RWPE2 (cell line): ENCODE results near the gene SSBP4.
"Not testable (repeated sequence)": the region's sequence is repeated elsewhere in the genome, so short reads cannot be mapped to it uniquely, and the experiment has no call there.

Experiments
- ATAC-seq: fragments of 200-7000 bp; cut with Tn5 transposase; 3 replicates; pipeline ENCODE4 v1.9.1; 2021; ENCODE audit warnings: low read depth
- DNase-seq: peaks from one replicate; pipeline ENCODE4 v3.0.0-alpha.2; 2020; ENCODE audit warnings: low spot score
- H3K27ac ChIP-seq: fragments of 450-650 bp; 2 replicates; pipeline ENCODE4 v1.5.1; 2017; ENCODE audit warnings: mild to moderate bottlenecking; ENCODE audit not compliant: poor library complexity, severe bottlenecking
- H3K27me3 ChIP-seq: fragments of 250-450 bp; sonication (Bioruptor Pico); 2 replicates; pipeline ENCODE4 v1.5.1; 2021; ENCODE audit warnings: mild to moderate bottlenecking, moderate library complexity; ENCODE audit not compliant: insufficient read depth, poor library complexity, severe bottlenecking
- H3K36me3 ChIP-seq: fragments of 250-450 bp; sonication (Bioruptor Pico); 2 replicates; pipeline ENCODE4 v1.5.1; 2020; ENCODE audit warnings: low read depth, mild to moderate bottlenecking, moderate library complexity
- H3K4me1 ChIP-seq: fragments of 250-450 bp; sonication (Bioruptor Pico); 2 replicates; pipeline ENCODE4 v1.5.1; 2021; ENCODE audit warnings: mild to moderate bottlenecking, moderate library complexity; ENCODE audit not compliant: insufficient read depth, poor library complexity, severe bottlenecking
- H3K4me3 ChIP-seq: fragments of 250-450 bp; sonication (Bioruptor Pico); 2 replicates; pipeline ENCODE4 v1.5.1; 2021; ENCODE audit warnings: mild to moderate bottlenecking, moderate library complexity; ENCODE audit not compliant: severe bottlenecking
- H3K9me3 ChIP-seq: fragments of 250-450 bp; sonication (Bioruptor Pico); 2 replicates; pipeline ENCODE4 v1.5.1; 2021; ENCODE audit warnings: mild to moderate bottlenecking, moderate library complexity; ENCODE audit not compliant: severe bottlenecking
- TF ChIP-seq, protein P1 (sequence below): fragments of 450-650 bp; IDR thresholded peaks from one replicate; pipeline ENCODE4 v1.5.1; 2017; ENCODE audit warnings: mild to moderate bottlenecking, moderate library complexity; ENCODE audit not compliant: poor library complexity, severe bottlenecking

Gene SSBP4

GRCh38 chr19:18401580-18402112 lies 17.6 kb upstream of the SSBP4 start:
- H3K9me3 ChIP-seq = no peaks in the 10 kb centered on the region
- H3K4me3 ChIP-seq = no peak overlapping the region
- DNase-seq (no peak), ATAC-seq (peak; percentile 83)
- TF ChIP-seq, protein P1, sequence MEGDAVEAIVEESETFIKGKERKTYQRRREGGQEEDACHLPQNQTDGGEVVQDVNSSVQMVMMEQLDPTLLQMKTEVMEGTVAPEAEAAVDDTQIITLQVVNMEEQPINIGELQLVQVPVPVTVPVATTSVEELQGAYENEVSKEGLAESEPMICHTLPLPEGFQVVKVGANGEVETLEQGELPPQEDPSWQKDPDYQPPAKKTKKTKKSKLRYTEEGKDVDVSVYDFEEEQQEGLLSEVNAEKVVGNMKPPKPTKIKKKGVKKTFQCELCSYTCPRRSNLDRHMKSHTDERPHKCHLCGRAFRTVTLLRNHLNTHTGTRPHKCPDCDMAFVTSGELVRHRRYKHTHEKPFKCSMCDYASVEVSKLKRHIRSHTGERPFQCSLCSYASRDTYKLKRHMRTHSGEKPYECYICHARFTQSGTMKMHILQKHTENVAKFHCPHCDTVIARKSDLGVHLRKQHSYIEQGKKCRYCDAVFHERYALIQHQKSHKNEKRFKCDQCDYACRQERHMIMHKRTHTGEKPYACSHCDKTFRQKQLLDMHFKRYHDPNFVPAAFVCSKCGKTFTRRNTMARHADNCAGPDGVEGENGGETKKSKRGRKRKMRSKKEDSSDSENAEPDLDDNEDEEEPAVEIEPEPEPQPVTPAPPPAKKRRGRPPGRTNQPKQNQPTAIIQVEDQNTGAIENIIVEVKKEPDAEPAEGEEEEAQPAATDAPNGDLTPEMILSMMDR = peak; percentile 57
- H3K4me1 ChIP-seq = peaks cover 4% of the 10 kb centered on the region
- no peak overlapping the region for H3K27ac ChIP-seq
- no peaks in the 10 kb centered on the region for H3K36me3 ChIP-seq
- H3K27me3 ChIP-seq = no peaks in the 10 kb centered on the region

GRCh38 chr19:18402455-18403248 lies 16.5 kb upstream of the SSBP4 start:
- not testable (repeated sequence) for H3K9me3 ChIP-seq, H3K4me1 ChIP-seq, DNase-seq, H3K27me3 ChIP-seq, ATAC-seq, H3K4me3 ChIP-seq, H3K36me3 ChIP-seq, H3K27ac ChIP-seq

DNA sequence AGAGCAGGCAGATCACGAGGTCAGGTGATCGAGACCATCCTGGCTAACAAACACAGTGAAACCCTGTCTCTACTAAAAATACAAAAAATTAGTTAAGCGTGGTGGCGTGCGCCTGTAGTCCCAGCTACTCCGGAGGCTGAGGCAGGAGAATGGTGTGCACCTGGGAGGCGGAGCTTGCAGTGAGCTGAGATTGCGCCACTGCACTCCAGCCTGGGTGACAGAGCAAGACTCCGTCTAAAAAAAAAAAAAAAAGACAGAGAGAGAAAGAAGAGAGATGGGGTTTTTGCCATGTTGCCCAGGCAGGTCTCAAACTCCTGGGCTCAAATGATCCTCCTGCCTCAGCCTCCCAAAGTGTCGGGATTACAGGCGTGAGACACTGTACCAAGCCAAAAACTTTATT lies 13.4 kb upstream of the SSBP4 start:
- ATAC-seq, H3K27me3 ChIP-seq, DNase-seq, H3K4me1 ChIP-seq, H3K4me3 ChIP-seq, H3K27ac ChIP-seq, H3K9me3 ChIP-seq, H3K36me3 ChIP-seq: not testable (repeated sequence)

GRCh38 chr19:18406749-18407148 lies 12.4 kb upstream of the SSBP4 start:
- ATAC-seq (no peak), DNase-seq (no peak)
- Histone ChIP-seq H3K27me3 (no peaks in the 10 kb centered on the region), H3K27ac (no peak overlapping the region), H3K4me1 (no peaks in the 10 kb centered on the region), H3K4me3 (no peak overlapping the region), H3K9me3 (no peaks in the 10 kb centered on the region), H3K36me3 (no peaks in the 10 kb centered on the region)
- TF ChIP-seq, protein P1 = no peak

- Histone ChIP-seq H3K4me1 (no peaks in the 10 kb centered on the region), H3K27me3 (no peaks in the 10 kb centered on the region), H3K4me3 (no peak overlapping the region), H3K27ac (no peak overlapping the region), H3K9me3 (no peaks in the 10 kb centered on the region), H3K36me3 (no peaks in the 10 kb centered on the region)
- TF ChIP-seq, protein P1 = peak; percentile 21
- ATAC-seq (no peak), DNase-seq (no peak)
Measured at GRCh38 chr19:18408053-18408476, 11.1 kb upstream of the SSBP4 start.
